WI38 (cell line): ENCODE results near the gene TMEM120B.

Experiments used
- H3K4me3 ChIP-seq: 2 replicates; pipeline ENCODE4 v1.5.1; 2011; ENCODE audit warnings: low read depth, mild to moderate bottlenecking, control low read depth, low read length
- TF ChIP-seq, protein P1 (sequence below): IDR thresholded peaks from 2 replicates; pipeline ENCODE4 v1.5.1; 2012; ENCODE audit warnings: low read depth, mild to moderate bottlenecking, control low read depth, low read length

TMEM120B gene

DNA sequence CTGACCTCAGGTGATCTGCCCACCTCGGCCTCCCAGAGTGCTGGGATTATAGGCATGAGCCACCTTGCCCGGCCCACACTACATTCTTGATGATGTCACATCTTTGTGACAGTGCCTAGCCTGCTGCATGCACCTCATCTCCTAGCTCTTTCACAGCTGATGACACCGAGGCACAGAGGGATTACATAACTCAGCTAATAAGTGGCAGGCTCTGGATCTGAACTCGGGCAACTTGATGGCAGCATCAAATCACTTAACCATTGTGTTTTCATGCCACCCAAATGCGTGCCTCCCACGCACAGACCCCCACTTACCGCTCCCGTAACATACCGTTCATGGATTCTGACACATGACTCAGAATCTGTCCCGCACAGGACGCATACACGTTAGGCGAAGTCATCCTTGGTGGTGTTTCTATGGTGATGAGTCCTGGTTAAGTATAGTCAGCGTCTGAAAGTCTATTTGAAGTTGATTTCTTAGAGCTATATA is 7.4 kb downstream of the TMEM120B start:
- no peak overlapping the region for H3K4me3 ChIP-seq
- TF ChIP-seq, protein P1, sequence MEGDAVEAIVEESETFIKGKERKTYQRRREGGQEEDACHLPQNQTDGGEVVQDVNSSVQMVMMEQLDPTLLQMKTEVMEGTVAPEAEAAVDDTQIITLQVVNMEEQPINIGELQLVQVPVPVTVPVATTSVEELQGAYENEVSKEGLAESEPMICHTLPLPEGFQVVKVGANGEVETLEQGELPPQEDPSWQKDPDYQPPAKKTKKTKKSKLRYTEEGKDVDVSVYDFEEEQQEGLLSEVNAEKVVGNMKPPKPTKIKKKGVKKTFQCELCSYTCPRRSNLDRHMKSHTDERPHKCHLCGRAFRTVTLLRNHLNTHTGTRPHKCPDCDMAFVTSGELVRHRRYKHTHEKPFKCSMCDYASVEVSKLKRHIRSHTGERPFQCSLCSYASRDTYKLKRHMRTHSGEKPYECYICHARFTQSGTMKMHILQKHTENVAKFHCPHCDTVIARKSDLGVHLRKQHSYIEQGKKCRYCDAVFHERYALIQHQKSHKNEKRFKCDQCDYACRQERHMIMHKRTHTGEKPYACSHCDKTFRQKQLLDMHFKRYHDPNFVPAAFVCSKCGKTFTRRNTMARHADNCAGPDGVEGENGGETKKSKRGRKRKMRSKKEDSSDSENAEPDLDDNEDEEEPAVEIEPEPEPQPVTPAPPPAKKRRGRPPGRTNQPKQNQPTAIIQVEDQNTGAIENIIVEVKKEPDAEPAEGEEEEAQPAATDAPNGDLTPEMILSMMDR: no peak

DNA sequence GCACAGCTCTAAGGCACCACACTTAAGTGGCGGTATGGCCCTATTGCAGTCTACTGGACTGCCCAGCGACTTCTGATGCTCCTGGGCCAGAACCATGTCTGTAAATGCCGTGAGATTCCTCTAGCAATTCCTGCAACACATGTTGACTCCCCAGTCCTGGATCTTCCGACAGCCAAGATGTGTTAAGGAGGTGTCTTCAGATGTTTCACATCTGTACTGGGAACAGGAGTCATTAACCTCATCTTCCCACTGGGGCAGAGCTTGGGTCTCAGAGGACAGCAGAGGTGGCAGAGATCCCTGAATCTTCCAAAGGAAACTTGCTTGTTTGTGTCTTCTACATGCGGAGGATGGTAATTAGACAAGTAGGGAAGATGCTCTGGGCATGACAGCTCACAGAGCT is 8.2 kb downstream of the TMEM120B start:
- TF ChIP-seq, protein P1: no peak

DNA sequence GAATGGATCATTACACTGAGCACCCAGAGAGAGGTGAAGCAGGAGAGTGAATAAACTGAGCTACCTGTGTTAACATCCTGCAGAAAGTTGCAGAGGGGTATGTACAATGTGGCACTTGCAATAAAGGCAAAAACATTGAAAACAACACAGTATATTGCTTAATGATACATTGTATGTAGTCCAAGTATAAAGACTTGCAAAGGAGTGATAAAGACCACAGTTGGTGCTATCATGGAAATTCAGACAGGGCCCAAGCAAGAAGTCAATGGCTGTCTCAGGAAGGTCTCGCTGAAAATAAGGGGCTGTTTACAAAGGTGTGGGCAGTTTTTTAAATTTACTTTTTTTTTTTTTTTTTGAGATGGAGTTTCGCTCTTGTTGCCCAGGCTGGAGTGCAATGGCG is 10.0 kb downstream of the TMEM120B start:
- TF ChIP-seq, protein P1: no peak
- H3K4me3 ChIP-seq: no peak overlapping the region

More for the DNA sequence above, 8.2 kb downstream of the TMEM120B start:
- no peak overlapping the region for H3K4me3 ChIP-seq

DNA sequence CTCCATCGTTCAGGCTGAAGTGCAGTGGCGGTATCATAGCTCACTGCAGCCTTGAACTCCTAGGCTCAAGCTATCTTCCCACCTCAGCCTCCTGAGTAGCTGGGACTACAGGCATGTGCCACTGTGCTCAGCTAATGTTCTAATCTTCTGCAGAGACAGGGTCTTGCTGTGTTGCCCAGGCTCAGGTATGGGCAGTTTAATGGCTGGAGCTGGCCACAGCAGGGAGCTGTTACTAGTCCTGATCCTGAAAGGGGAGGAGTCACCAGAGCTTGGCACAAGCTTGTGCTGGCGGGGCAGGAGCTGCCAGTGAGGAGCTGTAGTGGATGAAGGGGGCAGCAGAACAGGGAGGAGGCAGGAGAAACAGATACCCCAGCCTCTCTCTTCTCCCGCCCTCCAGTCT is 10.6 kb downstream of the TMEM120B start:
- no peak overlapping the region for H3K4me3 ChIP-seq
- TF ChIP-seq, protein P1: no peak

DNA sequence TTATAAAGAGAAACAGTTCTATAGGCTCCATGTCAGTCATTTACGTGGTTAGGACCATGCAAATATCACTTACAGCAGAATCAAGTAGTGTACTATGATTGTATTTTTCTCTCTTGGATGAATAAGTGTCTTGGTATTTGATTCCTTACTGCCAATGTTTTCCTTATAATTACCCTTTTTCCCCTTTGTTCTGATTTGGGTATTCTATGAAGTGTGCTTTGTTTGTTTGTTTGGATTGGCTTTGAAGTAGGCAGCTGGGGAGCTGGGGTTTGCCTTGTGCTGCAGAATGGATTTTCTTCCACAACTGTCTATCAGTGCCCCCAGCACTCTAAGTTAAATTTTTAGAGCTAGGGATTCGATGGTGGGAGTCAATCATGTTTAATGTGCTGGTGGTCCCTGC is 12.4 kb downstream of the TMEM120B start:
- H3K4me3 ChIP-seq: no peak overlapping the region
- TF ChIP-seq, protein P1: no peak

DNA sequence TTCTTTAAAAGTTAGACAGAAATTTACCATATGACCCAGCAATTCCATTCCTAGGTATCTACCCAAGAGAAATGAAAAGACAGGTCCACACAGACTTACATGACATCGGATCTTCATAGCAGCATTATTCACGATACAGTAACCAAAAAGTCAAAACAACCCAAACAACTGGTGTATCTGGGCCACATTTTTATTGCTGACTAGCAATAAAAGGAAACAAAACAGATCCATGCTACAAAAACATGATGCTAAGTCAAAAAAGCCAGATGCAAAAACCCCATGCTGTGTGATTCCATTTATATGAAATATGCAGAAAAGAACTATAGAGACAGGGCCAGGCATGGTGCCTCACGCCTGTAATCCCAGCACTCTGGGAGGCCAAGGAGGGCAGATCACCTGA is 12.9 kb downstream of the TMEM120B start:
- TF ChIP-seq, protein P1: no peak
- H3K4me3 ChIP-seq: no peak overlapping the region

DNA sequence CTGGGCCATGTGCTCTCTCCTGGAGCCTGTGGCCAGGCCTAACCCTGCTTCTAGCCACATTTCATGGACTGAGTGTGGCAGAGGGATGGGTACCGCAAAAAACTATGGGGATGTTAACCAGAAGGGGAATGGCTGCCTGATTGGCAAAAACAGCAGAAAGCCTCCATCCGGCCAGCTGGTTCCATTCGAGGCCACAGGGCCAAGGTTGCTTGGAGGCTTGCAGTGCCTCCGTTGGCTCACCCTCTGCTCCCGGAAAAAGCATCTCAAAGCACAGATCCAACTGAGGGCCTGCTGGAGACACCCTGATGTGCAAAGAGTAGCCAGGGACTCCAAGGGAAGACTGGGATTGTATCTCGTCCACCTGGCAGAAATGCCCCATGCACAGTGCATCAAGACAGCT is 16.5 kb downstream of the TMEM120B start:
- TF ChIP-seq, protein P1: no peak
- H3K4me3 ChIP-seq: no peak overlapping the region
